Endothelial cell of umbilical vein (primary cell): Measurements from ENCODE around the gene FGF12. TPM values are rescaled to one million over a fixed set of nuclear protein-coding genes. Genes with fewer than 3 reads are reported as not detected.

Source experiments
- BruUV-seq: library from RNA; stranded (reverse); fragments of 400-500 nt; replicated peaks from 2 replicates; lab custom pipeline; 2021; lab: Mats Ljungman, UMichigan
- CTCF ChIA-PET: fragments of 300-600, 350-600 bp; sonication (Branson Sonifier 250); formaldehyde crosslinking; loops from one replicate; lab custom pipeline; 2021; ENCODE audit warnings: antibody characterized with exemption, inconsistent platforms; lab: Charles Lee
- POLR2A ChIA-PET: fragments of 300-600, 350-600 bp; sonication (Branson Sonifier 250); formaldehyde crosslinking; loops from one replicate; lab custom pipeline; 2021; ENCODE audit warnings: antibody characterized with exemption, inconsistent platforms; lab: Charles Lee
- DNase-seq: peaks from one replicate; pipeline ENCODE4 v3.0.0-alpha.2; 2011; ENCODE audit warnings: low read depth, low spot score
- FAIRE-seq: peaks from 2 replicates; lab custom pipeline; 2011; peaks lifted over from hg19 to GRCh38; lab: Jason Lieb, UNC
- H2AFZ ChIP-seq: 2 replicates; pipeline ENCODE4 v1.6.0; 2012; ENCODE audit warnings: low read depth, low read length, control low read depth, inconsistent platforms
- H3K27ac ChIP-seq: 2 replicates; pipeline ENCODE4 v1.5.1; 2011; ENCODE audit warnings: low read depth, mild to moderate bottlenecking, control low read depth, low read length, moderate library complexity; ENCODE audit not compliant: insufficient read depth
- H3K27me3 ChIP-seq, 2 experiments: 2 replicates each; pipeline versions ENCODE4 v1.6.0 to v1.6.1; 2011; ENCODE audit warnings: low read length in 2 of 2, mixed read lengths in 1 of 2; ENCODE audit not compliant: control insufficient read depth in 2 of 2, insufficient read depth in 2 of 2
- H3K36me3 ChIP-seq, 2 experiments: 2 replicates in 1 of 2; 3 replicates in 1 of 2; pipeline ENCODE4 v1.5.1; 2011; ENCODE audit warnings: low read length in 2 of 2, mild to moderate bottlenecking in 1 of 2, moderate library complexity in 1 of 2; ENCODE audit not compliant: control insufficient read depth in 2 of 2, insufficient read depth in 2 of 2; ENCODE audit errors: extremely low read depth in 1 of 2
- H3K4me1 ChIP-seq: 3 replicates; pipeline ENCODE4 v1.5.1; 2011; ENCODE audit warnings: mild to moderate bottlenecking, low read length; ENCODE audit not compliant: control insufficient read depth, insufficient read depth; ENCODE audit errors: extremely low read depth
- H3K4me2 ChIP-seq: 2 replicates; pipeline ENCODE4 v1.6.1; 2011; ENCODE audit warnings: low read length, control low read depth, mixed read lengths; ENCODE audit not compliant: insufficient read depth
- H3K4me3 ChIP-seq, 3 experiments: fragments of 200-600 bp in 1 of 3; sonication (generic), shearing (Covaris generic) in 1 of 3; replicated peaks in 1 of 3; 2 replicates each; pipeline ENCODE4 v1.5.1; 2011 to 2016; ENCODE audit warnings: control low read depth in 3 of 3, low read length in 3 of 3, mild to moderate bottlenecking in 2 of 3, inconsistent platforms in 1 of 3, low read depth in 1 of 3, moderate library complexity in 1 of 3; ENCODE audit not compliant: insufficient read depth in 1 of 3
- H3K79me2 ChIP-seq: 2 replicates; pipeline ENCODE4 v1.6.0; 2012; ENCODE audit warnings: low read length, inconsistent platforms; ENCODE audit not compliant: control insufficient read depth, insufficient read depth
- H3K9ac ChIP-seq: replicated peaks from 2 replicates; pipeline ENCODE3; 2011; ENCODE audit warnings: low read length, control low read depth; ENCODE audit not compliant: insufficient read depth; ENCODE audit errors: extremely low read depth
- H3K9me1 ChIP-seq: replicated peaks from 3 replicates; pipeline ENCODE4 v1.6.0; 2011; ENCODE audit warnings: mild to moderate bottlenecking, low read length; ENCODE audit not compliant: control insufficient read depth, insufficient read depth; ENCODE audit errors: extremely low read depth
- H3K9me3 ChIP-seq: replicated peaks from 2 replicates; pipeline ENCODE4 v1.5.1; 2012; ENCODE audit warnings: low read length, inconsistent platforms; ENCODE audit not compliant: control insufficient read depth, insufficient read depth
- H4K20me1 ChIP-seq: replicated peaks from 2 replicates; pipeline ENCODE3; 2011; ENCODE audit warnings: mild to moderate bottlenecking, low read length; ENCODE audit not compliant: control insufficient read depth, insufficient read depth; ENCODE audit errors: extremely low read depth
- CTCF ChIP-seq, 2 donors: IDR thresholded peaks; 1 replicate in 1 of 2; 2 replicates in 1 of 2; pipeline ENCODE4 v1.5.1; 2011; ENCODE audit warnings: low read length in 2 of 2, mild to moderate bottlenecking in 2 of 2, moderate library complexity in 2 of 2, control low read depth in 1 of 2, inconsistent platforms in 1 of 2, low read depth in 1 of 2; ENCODE audit not compliant: insufficient read depth in 1 of 2; ENCODE audit errors: extremely low read depth in 1 of 2
- EZH2 ChIP-seq: IDR thresholded peaks from 2 replicates; pipeline ENCODE4 v1.6.1; 2012; ENCODE audit warnings: borderline replicate concordance, low read depth, mild to moderate bottlenecking, moderate library complexity, low read length, inconsistent platforms; ENCODE audit not compliant: severe bottlenecking
- FOS ChIP-seq: IDR thresholded peaks from 2 replicates; pipeline ENCODE4 v1.6.1; 2011; ENCODE audit warnings: mild to moderate bottlenecking, low read length, moderate library complexity, borderline replicate concordance; ENCODE audit not compliant: insufficient read depth
- GATA2 ChIP-seq: IDR thresholded peaks from 2 replicates; pipeline ENCODE4 v1.7.0; 2011; ENCODE audit warnings: low read depth, mild to moderate bottlenecking, moderate library complexity, mixed read lengths, low read length; ENCODE audit not compliant: insufficient read length, insufficient read depth
- JUN ChIP-seq: IDR thresholded peaks from 2 replicates; pipeline ENCODE4 v1.6.1; 2011; ENCODE audit warnings: borderline replicate concordance, low read depth; ENCODE audit not compliant: insufficient read length, insufficient read depth
- MAX ChIP-seq: IDR thresholded peaks from 2 replicates; pipeline ENCODE4 v1.6.1; 2011; ENCODE audit not compliant: insufficient read depth, insufficient read length
- MYC ChIP-seq: IDR thresholded peaks from one replicate; pipeline ENCODE4 v1.6.1; 2011; ENCODE audit warnings: mild to moderate bottlenecking, low read depth, low read length
- POLR2A ChIP-seq: IDR thresholded peaks from 2 replicates; pipeline ENCODE4 v1.6.1; 2012; ENCODE audit warnings: low read depth, mild to moderate bottlenecking, control low read depth, low read length
- POLR2AphosphoS5 ChIP-seq: IDR thresholded peaks from 2 replicates; pipeline ENCODE4 v1.6.1; 2012; ENCODE audit warnings: low read depth, mild to moderate bottlenecking, control low read depth, low read length, moderate library complexity; ENCODE audit not compliant: insufficient read depth
- dilution Hi-C: fragments of 300-500 bp; cut with MboI; formaldehyde crosslinking; loops from one replicate; pipeline ENCODE4 v1.15.0; 2019; ENCODE audit warnings: low sequenced_read_pairs; ENCODE audit not compliant: extremely low pct_ligation_motif_present
- intact Hi-C: fragments of 100-400 bp; cut with micrococcal nuclease; formaldehyde crosslinking; loops from one replicate; pipeline ENCODE4 v1.10.0; 2022
- polyA plus RNA-seq, 4 experiments: library from polyadenylated mRNA; depleted of rRNA in 3 of 4; stranded (reverse) in 3 of 4; unstranded in 1 of 4; fragments of >200 nt; gene quantifications; 2 replicates each; pipeline versions ENCODE4 v1.2.1 to v1.2.3, GENCODE V29; 2011 to 2012; ENCODE audit warnings: missing spikeins in 1 of 4
- total RNA-seq: library from RNA; stranded (reverse); gene quantifications from 2 replicates; pipeline ENCODE4 v1.2.3, GENCODE V29; 2021

Gene FGF12
- total and polyA plus RNA-seq, 2 donors (not counting 3 experiments of a cell fraction or from before 2014, with no cell fraction given), result 0.72 to 2.5 TPM

GRCh38 chr3:192216067-192216466, 511.3 kb downstream of the FGF12 start:
- no peaks in the 10 kb centered on the region for H4K20me1 ChIP-seq
- H2AFZ ChIP-seq, result no peak overlapping the region
- no peaks in the 10 kb centered on the region for H3K9me1 ChIP-seq
- DNase-seq (no peak), FAIRE-seq (no peak)
- no peak overlapping the region for H3K9ac ChIP-seq
- POLR2A ChIA-PET, result no interaction called here
- intact Hi-C loops (no loop called here), dilution Hi-C loops (no loop called here)
- no peaks in the 10 kb centered on the region for H3K9me3 ChIP-seq
- no peaks in the 10 kb centered on the region for H3K4me1 ChIP-seq
- CTCF ChIA-PET, result interaction anchor here (1.0 kb wide), 1 partner anchor 46 kb away, joined by 3 read pairs; no protein-coding TSS in a partner anchor
- no peaks in the 10 kb centered on the region for H3K79me2 ChIP-seq
- BruUV-seq, result no TSS peak
- H3K4me3 ChIP-seq, result no peak overlapping the region
- no peak overlapping the region for H3K27ac ChIP-seq
- peaks cover 0 to 1% of the 10 kb centered on the region in 2 experiments for H3K27me3 ChIP-seq
- no peak overlapping the region for H3K4me2 ChIP-seq
- TF ChIP-seq JUN (no peak), FOS (no peak), MAX (no peak)
- no peaks in the 10 kb centered on the region for H3K36me3 ChIP-seq

GRCh38 chr3:192212979-192213378, 514.4 kb downstream of the FGF12 start:
- Histone ChIP-seq H3K9ac (no peak overlapping the region), H4K20me1 (no peaks in the 10 kb centered on the region), H3K9me3 (no peaks in the 10 kb centered on the region), H3K79me2 (no peaks in the 10 kb centered on the region), H3K4me3 (no peak overlapping the region), H3K4me2 (no peak overlapping the region), H3K36me3 (no peaks in the 10 kb centered on the region), H3K27ac (no peak overlapping the region), H3K27me3 (peaks cover 0 to 1% of the 10 kb centered on the region in 2 experiments), H3K4me1 (no peaks in the 10 kb centered on the region), H3K9me1 (no peaks in the 10 kb centered on the region), H2AFZ (no peak overlapping the region)
- dilution Hi-C loops (no loop called here), intact Hi-C loops (no loop called here)
- BruUV-seq, result no TSS peak
- TF ChIP-seq MYC, result no peak
- TF ChIP-seq FOS, result no peak
- TF ChIP-seq GATA2, result no peak
- TF ChIP-seq JUN, result no peak
- TF ChIP-seq POLR2AphosphoS5, result no peak
- TF ChIP-seq EZH2, result no peak
- no peak for TF ChIP-seq CTCF (IDR thresholded peaks at IDR 0.05; ENCODE audit: extremely low read depth in 1 of 2, insufficient read depth in 1 of 2, low read depth in 1 of 2, low read length in 2 of 2)
- no peak for TF ChIP-seq MAX
- TF ChIP-seq POLR2A, result no peak
- ChIA-PET POLR2A (no interaction called here), CTCF (interaction anchor here (0.5 to 2.8 kb wide), 6 partner anchors 10 to 231 kb away, joined by 3 to 10 read pairs (median 4); no protein-coding TSS in a partner anchor)
- DNase-seq (no peak), FAIRE-seq (no peak)
